GM20431 (cell line): Measurements from ENCODE around the gene ST7L.

Experiments
- in situ Hi-C: fragments of 300-500 bp; cut with MseI, MboI; formaldehyde crosslinking; loops from one replicate; pipeline ENCODE4 v1.15.0; 2020; ENCODE audit warnings: low sequenced_read_pairs; ENCODE audit not compliant: unreplicated experiment

Gene ST7L

GRCh38 chr1:112619518-112620376 is 806 bp upstream of the ST7L start, which contains the start of gene CAPZA1:
TSS of gene CAPZA1 (plus strand) at chr1:112619832. CDS start at chr1:112619845, 13 bp downstream.
- in situ Hi-C loops, result loop anchor here (10.0 kb wide), 2 partner anchors 85 to 225 kb away; partner anchors contain the start of genes CTTNBP2NL and RHOC

GRCh38 chr1:112618114-112618720 is 724 bp downstream of the ST7L start:
- in situ Hi-C loops, result loop anchor here (10.0 kb wide), 2 partner anchors 87 to 223 kb away; partner anchors contain the start of genes CTTNBP2NL and RHOC

GRCh38 chr1:112614460-112615065 is 4.4 kb downstream of the ST7L start:
- in situ Hi-C loops, result loop anchor here (10.0 kb wide), 2 partner anchors 90 to 220 kb away; partner anchors contain the start of genes CTTNBP2NL and RHOC

GRCh38 chr1:112605633-112606327 is 13.2 kb downstream of the ST7L start:
- in situ Hi-C loops, result no loop called here

- in situ Hi-C loops, result no loop called here
These were observed 15.4 kb downstream of the ST7L start for GRCh38 chr1:112603541-112603940.

GRCh38 chr1:112603012-112603411 is 15.9 kb downstream of the ST7L start:
- in situ Hi-C loops, result no loop called here

GRCh38 chr1:112599477-112599876 is 19.5 kb downstream of the ST7L start:
- in situ Hi-C loops, result no loop called here

- in situ Hi-C loops, result no loop called here
These were observed 24.6 kb downstream of the ST7L start for GRCh38 chr1:112594208-112594876.

GRCh38 chr1:112589766-112590165 is 29.2 kb downstream of the ST7L start:
- in situ Hi-C loops, result no loop called here

- in situ Hi-C loops, result no loop called here
These were observed 35.6 kb downstream of the ST7L start for GRCh38 chr1:112583366-112583765.

GRCh38 chr1:112581586-112582192 is 37.3 kb downstream of the ST7L start:
- in situ Hi-C loops, result no loop called here

GRCh38 chr1:112579801-112580510 is 39.0 kb downstream of the ST7L start:
- in situ Hi-C loops, result no loop called here

GRCh38 chr1:112576240-112576639 is 42.7 kb downstream of the ST7L start:
- in situ Hi-C loops, result no loop called here

GRCh38 chr1:112575154-112575804 is 43.7 kb downstream of the ST7L start:
- in situ Hi-C loops, result no loop called here

GRCh38 chr1:112565800-112566199 is 53.1 kb downstream of the ST7L start:
- in situ Hi-C loops, result no loop called here

GRCh38 chr1:112564081-112564480 is 54.9 kb downstream of the ST7L start:
- in situ Hi-C loops, result no loop called here

GRCh38 chr1:112563341-112563740 is 55.6 kb downstream of the ST7L start:
- in situ Hi-C loops, result no loop called here

- in situ Hi-C loops, result no loop called here
These were observed 60.3 kb downstream of the ST7L start for GRCh38 chr1:112558634-112559033.
